H9 (cell line): ENCODE data around the gene FBXL19. TPM values are rescaled to one million over a fixed set of nuclear protein-coding genes. Genes with fewer than 3 reads are reported as not detected.

Experiments used
- DNase-seq: peaks from one replicate; pipeline ENCODE4 v3.0.0-alpha.2; 2017
- H2AFZ ChIP-seq: one replicate; pipeline ENCODE4 v1.6.1; 2013; ENCODE audit warnings: mild to moderate bottlenecking, low read length, control low read depth, moderate library complexity
- H2AK5ac ChIP-seq: 2 replicates; pipeline ENCODE4 v1.6.1; 2013; ENCODE audit warnings: low read length, control low read depth, mixed read lengths; ENCODE audit not compliant: insufficient read length
- H2BK120ac ChIP-seq: one replicate; pipeline ENCODE4 v1.6.1; 2013; ENCODE audit warnings: low read depth, mild to moderate bottlenecking, low read length, control low read depth, inconsistent platforms; ENCODE audit not compliant: poor library complexity, severe bottlenecking
- H2BK12ac ChIP-seq: 2 replicates; pipeline ENCODE4 v1.6.1; 2013; ENCODE audit warnings: low read length, control low read depth, mixed read lengths, low read depth; ENCODE audit not compliant: insufficient read length
- H2BK15ac ChIP-seq: 2 replicates; pipeline ENCODE4 v1.6.1; 2013; ENCODE audit warnings: low read depth, low read length, control low read depth
- H2BK20ac ChIP-seq: one replicate; pipeline ENCODE4 v1.6.1; 2013; ENCODE audit warnings: low read depth, mild to moderate bottlenecking, low read length, control low read depth, inconsistent platforms; ENCODE audit not compliant: poor library complexity, severe bottlenecking
- H2BK5ac ChIP-seq: 2 replicates; pipeline ENCODE4 v1.6.1; 2013; ENCODE audit warnings: low read length, control low read depth, mixed read lengths; ENCODE audit not compliant: insufficient read length
- H3K14ac ChIP-seq: 2 replicates; pipeline ENCODE4 v1.6.1; 2013; ENCODE audit warnings: low read length, control low read depth; ENCODE audit not compliant: insufficient read depth
- H3K18ac ChIP-seq: 2 replicates; pipeline ENCODE4 v1.6.1; 2013; ENCODE audit warnings: low read depth, mild to moderate bottlenecking, mixed read lengths, low read length, control low read depth; ENCODE audit not compliant: insufficient read length
- H3K23ac ChIP-seq: 2 replicates; pipeline ENCODE4 v1.6.1; 2013; ENCODE audit warnings: low read length, control low read depth, mixed read lengths, low read depth; ENCODE audit not compliant: insufficient read length
- H3K23me2 ChIP-seq: 2 replicates; pipeline ENCODE4 v1.6.1; 2013; ENCODE audit warnings: low read depth, mild to moderate bottlenecking, mixed read lengths, low read length, control low read depth; ENCODE audit not compliant: insufficient read length, poor library complexity, severe bottlenecking
- H3K27ac ChIP-seq: 2 replicates; pipeline ENCODE4 v1.5.1; 2013; ENCODE audit warnings: low read length, control low read depth, mixed read lengths, low read depth; ENCODE audit not compliant: insufficient read length
- H3K27me3 ChIP-seq: 2 replicates; pipeline ENCODE4 v1.6.1; 2013; ENCODE audit warnings: low read length, control low read depth, inconsistent platforms; ENCODE audit not compliant: insufficient read depth
- H3K4ac ChIP-seq: 2 replicates; pipeline ENCODE4 v1.6.1; 2013; ENCODE audit warnings: low read depth, mild to moderate bottlenecking, control low read depth, inconsistent platforms, low read length, moderate library complexity
- H3K4me1 ChIP-seq: 2 replicates; pipeline ENCODE4 v1.6.1; 2013; ENCODE audit warnings: low read length, control low read depth, inconsistent platforms; ENCODE audit not compliant: insufficient read depth
- H3K4me2 ChIP-seq: 2 replicates; pipeline ENCODE4 v1.6.1; 2013; ENCODE audit warnings: low read length, control low read depth, mixed read lengths; ENCODE audit not compliant: insufficient read length, insufficient read depth
- H3K56ac ChIP-seq: 2 replicates; pipeline ENCODE4 v1.6.1; 2013; ENCODE audit warnings: low read depth, mild to moderate bottlenecking, mixed read lengths, low read length, control low read depth; ENCODE audit not compliant: insufficient read length
- H3K79me1 ChIP-seq: 2 replicates; pipeline ENCODE4 v1.6.1; 2013; ENCODE audit warnings: low read depth, mild to moderate bottlenecking, moderate library complexity, low read length, control low read depth, inconsistent platforms; ENCODE audit not compliant: insufficient read depth, poor library complexity, severe bottlenecking
- H3K79me2 ChIP-seq: 2 replicates; pipeline ENCODE4 v1.6.1; 2013; ENCODE audit warnings: low read length, control low read depth, inconsistent platforms; ENCODE audit not compliant: insufficient read depth
- H3K9ac ChIP-seq: 2 replicates; pipeline ENCODE4 v1.6.1; 2013; ENCODE audit warnings: low read length, control low read depth, mixed read lengths; ENCODE audit not compliant: insufficient read length; ENCODE audit errors: extremely low read depth
- H3K9me3 ChIP-seq: one replicate; pipeline ENCODE4 v1.6.1; 2013; ENCODE audit warnings: low read depth, low read length, inconsistent platforms; ENCODE audit not compliant: control insufficient read depth
- H3T11ph ChIP-seq: one replicate; pipeline ENCODE4 v1.6.1; 2013; ENCODE audit warnings: mild to moderate bottlenecking, low read length, control low read depth, inconsistent platforms
- H4K20me1 ChIP-seq: one replicate; pipeline ENCODE4 v1.6.1; 2013; ENCODE audit not compliant: control insufficient read depth, insufficient read length, insufficient read depth
- H4K5ac ChIP-seq: 2 replicates; pipeline ENCODE4 v1.6.1; 2013; ENCODE audit warnings: low read depth, mild to moderate bottlenecking, mixed read lengths, low read length, control low read depth; ENCODE audit not compliant: insufficient read length
- H4K8ac ChIP-seq: replicated peaks from 2 replicates; pipeline ENCODE4 v1.6.1; 2013; ENCODE audit warnings: low read length, control low read depth, mixed read lengths, low read depth; ENCODE audit not compliant: insufficient read length
- H4K91ac ChIP-seq: 2 replicates; pipeline ENCODE4 v1.6.1; 2013; ENCODE audit warnings: low read depth, mild to moderate bottlenecking, moderate library complexity, mixed read lengths, low read length, control low read depth; ENCODE audit not compliant: insufficient read length
- H3K27ac Mint-ChIP-seq, 3 experiments: 2 replicates in 2 of 3; 3 replicates in 1 of 3; pipeline ENCODE4 v1.8.0; 2020 to 2021; ENCODE audit warnings: mixed read lengths in 3 of 3, mild to moderate bottlenecking in 1 of 3, moderate library complexity in 1 of 3
- H3K27me3 Mint-ChIP-seq: 2 replicates; pipeline ENCODE4 v1.8.0; 2021; ENCODE audit warnings: low read depth, mild to moderate bottlenecking, moderate library complexity, mixed read lengths
- H3K36me3 Mint-ChIP-seq, 3 experiments: 2 replicates in 2 of 3; 3 replicates in 1 of 3; pipeline ENCODE4 v1.8.0; 2020 to 2021; ENCODE audit warnings: low read depth in 3 of 3, mixed read lengths in 3 of 3; ENCODE audit not compliant: insufficient read depth in 1 of 3
- H3K4me1 Mint-ChIP-seq, 2 experiments: 2 replicates each; pipeline ENCODE4 v1.8.0; 2020; ENCODE audit warnings: mixed read lengths in 2 of 2
- H3K4me3 Mint-ChIP-seq, 2 experiments: 2 replicates in 1 of 2; 3 replicates in 1 of 2; pipeline ENCODE4 v1.8.0; 2020 to 2021; ENCODE audit warnings: mild to moderate bottlenecking in 2 of 2, mixed read lengths in 2 of 2, moderate library complexity in 1 of 2
- H3K9me3 Mint-ChIP-seq, 2 experiments: 2 replicates in 1 of 2; 3 replicates in 1 of 2; pipeline ENCODE4 v1.8.0; 2020; ENCODE audit warnings: mild to moderate bottlenecking in 2 of 2, mixed read lengths in 2 of 2, moderate library complexity in 1 of 2
- CTCF ChIP-seq: fragments of 200-600 bp; sonication (generic); conservative IDR thresholded peaks from 3 replicates; pipeline ENCODE4 v1.8.0; 2021; ENCODE audit warnings: antibody characterized with exemption, mild to moderate bottlenecking
- WGBS: extraction: QIAGEN DNeasy Blood & Tissue Kit; methylation state at CpG from one replicate; pipeline ENCODE4 v1.1.7; 2013; ENCODE audit warnings: missing lambda C conversion rate, low lambda C conversion rate, mixed read lengths; ENCODE audit not compliant: insufficient read length; ENCODE audit errors: extremely low coverage; 5-methylcytosine and 5-hydroxymethylcytosine counted together
- total RNA-seq: library from RNA; stranded (reverse); gene quantifications from 2 replicates; pipeline ENCODE4 v1.2.1, GENCODE V29; 2021

Gene FBXL19
- total RNA-seq, 1 experiment from 2014 or later, result 66.8 TPM

- Histone ChIP-seq H3K4me1 (no peaks in the 10 kb centered on the region), H3K56ac (no peak overlapping the region), H2AK5ac (no peak overlapping the region), H4K8ac (no peak overlapping the region), H3K18ac (no peak overlapping the region), H3K79me1 (no peaks in the 10 kb centered on the region), H2BK15ac (no peak overlapping the region), H3K9me3 (no peaks in the 10 kb centered on the region), H3K79me2 (no peaks in the 10 kb centered on the region), H3K14ac (no peak overlapping the region; the same call in 1 of the 2 replicates), H3K4ac (no peak overlapping the region), H3K23ac (no peak overlapping the region), H3K27ac (no peak overlapping the region), H3K27me3 (no peaks in the 10 kb centered on the region), H3K4me2 (no peak overlapping the region), H2BK5ac (no peak overlapping the region), H3T11ph (no peak overlapping the region), H4K5ac (no peak overlapping the region), H4K91ac (no peak overlapping the region), H2AFZ (no peak overlapping the region), H3K23me2 (peaks cover 8% of the 10 kb centered on the region), H4K20me1 (no peaks in the 10 kb centered on the region), H2BK120ac (no peak overlapping the region), H3K9ac (no peak overlapping the region), H2BK12ac (no peak overlapping the region), H2BK20ac (no peak overlapping the region)
- H3K27me3 Mint-ChIP-seq, result no peaks in the 10 kb centered on the region
- H3K27ac Mint-ChIP-seq, result no peak overlapping the region
- H3K4me1 Mint-ChIP-seq, result peaks cover 10 to 24% of the 10 kb centered on the region in 2 experiments
- no peak for DNase-seq
- H3K4me3 Mint-ChIP-seq, result peak overlapping the region in 1 of 2 experiments; percentile 62; a peak in 2 of 5 replicates
- WGBS, result no CpG with 5 or more reads among the region's 11 CpGs
- no peak for TF ChIP-seq CTCF
- H3K9me3 Mint-ChIP-seq, result no peaks in the 10 kb centered on the region
- H3K36me3 Mint-ChIP-seq, result peaks cover 33 to 44% (median 43%) of the 10 kb centered on the region in 3 experiments
These were observed 5.0 kb downstream of the FBXL19 start for GRCh38 chr16:30928390-30928789.
